GM23338 (cell line): Measurements from ENCODE around the gene GDPD5. TPM values are rescaled to one million over a fixed set of nuclear protein-coding genes. Genes with fewer than 3 reads are reported as not detected.

ENCODE experiments used
- ATAC-seq: fragments of 200-7000 bp; cut with Tn5 transposase; 3 replicates; pipeline ENCODE4 v1.9.1; 2020
- DNase-seq: peaks from one replicate; pipeline ENCODE4 v3.0.0-alpha.2; 2015; ENCODE audit warnings: low spot score
- H2AFZ ChIP-seq: fragments of 200-600 bp; sonication (generic); 2 replicates; pipeline ENCODE4 v1.8.0; 2016; ENCODE audit warnings: antibody characterized with exemption, mild to moderate bottlenecking, moderate library complexity
- H3F3A ChIP-seq: fragments of 200-600 bp; sonication (generic); replicated peaks from 2 replicates; pipeline ENCODE4 v1.8.0; 2017; ENCODE audit warnings: antibody characterized with exemption, mixed run types, low read depth
- H3K27ac ChIP-seq: fragments of 200-600 bp; sonication (generic); 2 replicates; pipeline ENCODE4 v1.6.1; 2016; ENCODE audit warnings: low read depth
- H3K27me3 ChIP-seq: fragments of 200-600 bp; sonication (generic); 2 replicates; pipeline ENCODE4 v1.8.0; 2016; ENCODE audit warnings: mild to moderate bottlenecking, mixed run types, moderate library complexity; ENCODE audit not compliant: insufficient read depth
- H3K36me3 ChIP-seq: fragments of 200-600 bp; sonication (generic); 2 replicates; pipeline ENCODE4 v1.8.0; 2016; ENCODE audit warnings: mild to moderate bottlenecking; ENCODE audit not compliant: insufficient read depth
- H3K4me1 ChIP-seq: fragments of 200-600 bp; sonication (generic); 2 replicates; pipeline ENCODE4 v1.8.0; 2016; ENCODE audit warnings: mild to moderate bottlenecking, moderate library complexity; ENCODE audit not compliant: insufficient read depth
- H3K4me2 ChIP-seq: fragments of 200-600 bp; sonication (generic); 2 replicates; pipeline ENCODE4 v1.7.1; 2017; ENCODE audit warnings: mixed run types
- H3K4me3 ChIP-seq: fragments of 200-600 bp; sonication (generic); 2 replicates; pipeline ENCODE4 v1.6.1; 2016; ENCODE audit warnings: mixed run types
- H3K79me2 ChIP-seq: fragments of 200-600 bp; sonication (generic); replicated peaks from 2 replicates; pipeline ENCODE4 v1.8.0; 2017; ENCODE audit warnings: mild to moderate bottlenecking; ENCODE audit not compliant: insufficient read depth
- H3K9me2 ChIP-seq: fragments of 200-600 bp; sonication (generic); 2 replicates; pipeline ENCODE4 v1.8.0; 2017; ENCODE audit not compliant: insufficient read depth
- H4K20me1 ChIP-seq: fragments of 200-600 bp; sonication (generic); replicated peaks from 2 replicates; pipeline ENCODE4 v1.8.0; 2017; ENCODE audit warnings: mild to moderate bottlenecking; ENCODE audit not compliant: insufficient read depth
- H3K27ac Mint-ChIP-seq: 2 replicates; pipeline ENCODE4 v1.8.0; 2020; ENCODE audit warnings: inconsistent platforms, mild to moderate bottlenecking, moderate library complexity, mixed read lengths
- H3K27me3 Mint-ChIP-seq: 3 replicates; pipeline ENCODE4 v1.8.0; 2022; ENCODE audit warnings: low read depth, mild to moderate bottlenecking, moderate library complexity, mixed read lengths, inconsistent platforms; ENCODE audit not compliant: insufficient read depth, poor library complexity
- H3K36me3 Mint-ChIP-seq: 3 replicates; pipeline ENCODE4 v1.8.0; 2021; ENCODE audit warnings: low read depth, mild to moderate bottlenecking, inconsistent platforms, moderate library complexity, mixed read lengths
- H3K4me1 Mint-ChIP-seq: 3 replicates; pipeline ENCODE4 v1.8.0; 2020; ENCODE audit warnings: mild to moderate bottlenecking, inconsistent platforms, mixed read lengths
- H3K4me3 Mint-ChIP-seq: 3 replicates; pipeline ENCODE4 v1.8.0; 2021; ENCODE audit warnings: moderate library complexity, mild to moderate bottlenecking, inconsistent platforms, mixed read lengths
- H3K9me3 Mint-ChIP-seq: 3 replicates; pipeline ENCODE4 v1.8.0; 2020; ENCODE audit warnings: moderate library complexity, mild to moderate bottlenecking, inconsistent platforms, mixed read lengths
- EZH2phosphoT487 ChIP-seq: fragments of 200-600 bp; sonication (generic); IDR thresholded peaks from one replicate; pipeline ENCODE4 v1.8.1; 2018; ENCODE audit warnings: antibody characterized with exemption; ENCODE audit not compliant: unreplicated experiment
- JUNB ChIP-seq: IDR thresholded peaks from one replicate; pipeline ENCODE4 v1.6.1; 2016; ENCODE audit warnings: antibody characterized with exemption; ENCODE audit not compliant: unreplicated experiment
- ZNF114 ChIP-seq: fragments of 250-450 bp; sonication (Bioruptor Pico); IDR thresholded peaks from 2 replicates; pipeline ENCODE4 v1.5.0; 2020; ENCODE audit warnings: mild to moderate bottlenecking, moderate library complexity
- polyA plus RNA-seq: library from polyadenylated mRNA; unstranded; fragments of >200 nt; fragmentation: Nextera tagmentation; extraction: Ambion mirVana; gene quantifications from 2 replicates; pipeline ENCODE4 v1.2.1, GENCODE V29; 2016
- total RNA-seq: library from RNA; depleted of rRNA; stranded (reverse); fragments of >200 nt; shearing (Covaris generic); gene quantifications from 2 replicates; pipeline ENCODE4 v1.2.3, GENCODE V29; 2014
- TF ChIP-seq, protein P1 (sequence below): IDR thresholded peaks from one replicate; pipeline ENCODE4 v1.6.1; 2018; ENCODE audit warnings: antibody characterized with exemption; ENCODE audit not compliant: unreplicated experiment
- TF ChIP-seq, protein P2 (sequence below), 2 experiments: fragments of 200-600 bp in 1 of 2; sonication (generic) in 1 of 2; conservative IDR thresholded peaks; 2 replicates each; pipeline versions ENCODE4 v1.5.1 to v1.6.1; 2016 to 2017; ENCODE audit warnings: antibody characterized with exemption in 2 of 2, low read depth in 2 of 2, mild to moderate bottlenecking in 2 of 2, moderate library complexity in 1 of 2
- TF ChIP-seq, protein P3 (sequence below): IDR thresholded peaks from 2 replicates; pipeline ENCODE4 v1.6.1; 2016; ENCODE audit warnings: antibody characterized with exemption

GDPD5 gene
- total and polyA plus RNA-seq, 2 experiments from 2014 or later, result 1.6 to 4.9 TPM

DNA sequence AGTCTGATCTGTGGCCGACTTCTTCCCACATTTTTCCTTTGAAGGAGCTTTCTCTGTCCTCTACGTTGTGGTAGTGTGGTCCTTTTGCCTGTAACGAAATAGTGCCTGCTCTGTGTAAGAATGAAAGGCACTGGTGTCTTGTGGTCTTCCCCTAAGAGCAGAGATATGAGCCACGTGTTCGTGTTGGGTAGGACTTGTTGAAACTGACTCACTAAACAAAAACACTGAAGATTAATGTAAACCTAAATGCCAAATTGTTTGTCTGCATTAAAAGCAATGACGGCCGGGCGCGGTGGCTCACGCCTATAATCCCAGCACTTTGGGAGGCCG lies 136.5 kb downstream of the GDPD5 start (continued):
- TF ChIP-seq, protein P1, sequence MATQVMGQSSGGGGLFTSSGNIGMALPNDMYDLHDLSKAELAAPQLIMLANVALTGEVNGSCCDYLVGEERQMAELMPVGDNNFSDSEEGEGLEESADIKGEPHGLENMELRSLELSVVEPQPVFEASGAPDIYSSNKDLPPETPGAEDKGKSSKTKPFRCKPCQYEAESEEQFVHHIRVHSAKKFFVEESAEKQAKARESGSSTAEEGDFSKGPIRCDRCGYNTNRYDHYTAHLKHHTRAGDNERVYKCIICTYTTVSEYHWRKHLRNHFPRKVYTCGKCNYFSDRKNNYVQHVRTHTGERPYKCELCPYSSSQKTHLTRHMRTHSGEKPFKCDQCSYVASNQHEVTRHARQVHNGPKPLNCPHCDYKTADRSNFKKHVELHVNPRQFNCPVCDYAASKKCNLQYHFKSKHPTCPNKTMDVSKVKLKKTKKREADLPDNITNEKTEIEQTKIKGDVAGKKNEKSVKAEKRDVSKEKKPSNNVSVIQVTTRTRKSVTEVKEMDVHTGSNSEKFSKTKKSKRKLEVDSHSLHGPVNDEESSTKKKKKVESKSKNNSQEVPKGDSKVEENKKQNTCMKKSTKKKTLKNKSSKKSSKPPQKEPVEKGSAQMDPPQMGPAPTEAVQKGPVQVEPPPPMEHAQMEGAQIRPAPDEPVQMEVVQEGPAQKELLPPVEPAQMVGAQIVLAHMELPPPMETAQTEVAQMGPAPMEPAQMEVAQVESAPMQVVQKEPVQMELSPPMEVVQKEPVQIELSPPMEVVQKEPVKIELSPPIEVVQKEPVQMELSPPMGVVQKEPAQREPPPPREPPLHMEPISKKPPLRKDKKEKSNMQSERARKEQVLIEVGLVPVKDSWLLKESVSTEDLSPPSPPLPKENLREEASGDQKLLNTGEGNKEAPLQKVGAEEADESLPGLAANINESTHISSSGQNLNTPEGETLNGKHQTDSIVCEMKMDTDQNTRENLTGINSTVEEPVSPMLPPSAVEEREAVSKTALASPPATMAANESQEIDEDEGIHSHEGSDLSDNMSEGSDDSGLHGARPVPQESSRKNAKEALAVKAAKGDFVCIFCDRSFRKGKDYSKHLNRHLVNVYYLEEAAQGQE, result no peak
- TF ChIP-seq JUNB, result no peak
- TF ChIP-seq EZH2phosphoT487, result no peak
- TF ChIP-seq, protein P2, sequence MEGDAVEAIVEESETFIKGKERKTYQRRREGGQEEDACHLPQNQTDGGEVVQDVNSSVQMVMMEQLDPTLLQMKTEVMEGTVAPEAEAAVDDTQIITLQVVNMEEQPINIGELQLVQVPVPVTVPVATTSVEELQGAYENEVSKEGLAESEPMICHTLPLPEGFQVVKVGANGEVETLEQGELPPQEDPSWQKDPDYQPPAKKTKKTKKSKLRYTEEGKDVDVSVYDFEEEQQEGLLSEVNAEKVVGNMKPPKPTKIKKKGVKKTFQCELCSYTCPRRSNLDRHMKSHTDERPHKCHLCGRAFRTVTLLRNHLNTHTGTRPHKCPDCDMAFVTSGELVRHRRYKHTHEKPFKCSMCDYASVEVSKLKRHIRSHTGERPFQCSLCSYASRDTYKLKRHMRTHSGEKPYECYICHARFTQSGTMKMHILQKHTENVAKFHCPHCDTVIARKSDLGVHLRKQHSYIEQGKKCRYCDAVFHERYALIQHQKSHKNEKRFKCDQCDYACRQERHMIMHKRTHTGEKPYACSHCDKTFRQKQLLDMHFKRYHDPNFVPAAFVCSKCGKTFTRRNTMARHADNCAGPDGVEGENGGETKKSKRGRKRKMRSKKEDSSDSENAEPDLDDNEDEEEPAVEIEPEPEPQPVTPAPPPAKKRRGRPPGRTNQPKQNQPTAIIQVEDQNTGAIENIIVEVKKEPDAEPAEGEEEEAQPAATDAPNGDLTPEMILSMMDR (conservative IDR thresholded peaks at IDR 0.05; ENCODE audit: low read depth in 2 of 2), result no peak
- no peak for TF ChIP-seq ZNF114 (CRISPR knock-in tag)

DNA sequence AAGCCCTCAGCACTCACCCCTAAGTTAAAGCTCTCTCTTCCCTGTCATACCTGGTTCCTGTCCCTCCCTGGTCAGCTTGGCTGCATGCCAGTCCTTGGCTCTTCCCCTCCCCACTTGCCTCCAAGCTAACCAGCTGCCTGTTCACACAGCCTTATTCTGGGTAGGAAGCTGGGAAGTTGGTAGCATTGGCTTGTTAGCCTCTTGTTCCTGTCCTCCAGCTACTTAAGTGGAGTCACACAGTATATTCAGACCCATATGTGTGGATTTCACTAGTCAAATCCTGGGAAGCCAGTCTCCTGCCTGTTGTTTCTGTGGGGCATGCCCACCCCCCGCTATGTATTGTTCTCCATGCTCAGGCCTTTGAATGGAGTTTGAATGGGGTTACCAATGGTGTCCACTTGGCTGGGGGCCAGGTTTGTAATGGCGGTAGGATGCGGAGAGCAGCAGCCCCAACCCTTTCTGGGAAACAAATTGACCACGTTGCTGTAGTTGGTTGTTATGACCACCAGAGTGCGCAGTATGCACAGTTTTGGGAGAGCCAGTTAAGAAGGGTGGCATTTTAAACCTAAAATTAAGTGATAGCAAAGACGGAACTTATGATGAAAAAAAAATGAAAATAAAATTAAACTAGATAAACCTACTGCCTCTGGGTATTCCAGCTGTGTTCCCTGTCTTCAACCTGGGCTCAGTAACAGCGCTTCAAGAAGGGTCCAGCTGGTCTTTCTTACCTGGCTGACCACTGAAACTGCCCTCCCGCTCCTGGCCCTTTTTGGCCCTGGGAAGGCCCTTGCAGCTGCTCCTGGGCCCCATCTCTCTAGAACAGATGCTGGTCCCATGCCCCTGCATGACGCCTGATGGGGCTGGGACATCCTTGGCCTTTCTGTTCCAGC lies 137.1 kb downstream of the GDPD5 start:
- no peak overlapping the region for H3K27ac Mint-ChIP-seq
- Histone ChIP-seq H4K20me1 (no peaks in the 10 kb centered on the region), H3K27me3 (no peaks in the 10 kb centered on the region), H2AFZ (peak overlapping the region; percentile 92), H3K4me2 (no peak overlapping the region), H3K36me3 (no peaks in the 10 kb centered on the region), H3K4me1 (no peaks in the 10 kb centered on the region), H3K4me3 (no peak overlapping the region), H3K79me2 (no peaks in the 10 kb centered on the region), H3K9me2 (no peaks in the 10 kb centered on the region), H3F3A (no peaks in the 10 kb centered on the region), H3K27ac (peak overlapping the region; percentile 45; the same call in 1 of the 2 replicates)
- H3K36me3 Mint-ChIP-seq, result no peaks in the 10 kb centered on the region
- ATAC-seq (peak; percentile 73), DNase-seq (peak; percentile 91)
- H3K4me3 Mint-ChIP-seq, result no peak overlapping the region
- H3K4me1 Mint-ChIP-seq, result peaks cover 10% of the 10 kb centered on the region
- TF ChIP-seq, protein P3, sequence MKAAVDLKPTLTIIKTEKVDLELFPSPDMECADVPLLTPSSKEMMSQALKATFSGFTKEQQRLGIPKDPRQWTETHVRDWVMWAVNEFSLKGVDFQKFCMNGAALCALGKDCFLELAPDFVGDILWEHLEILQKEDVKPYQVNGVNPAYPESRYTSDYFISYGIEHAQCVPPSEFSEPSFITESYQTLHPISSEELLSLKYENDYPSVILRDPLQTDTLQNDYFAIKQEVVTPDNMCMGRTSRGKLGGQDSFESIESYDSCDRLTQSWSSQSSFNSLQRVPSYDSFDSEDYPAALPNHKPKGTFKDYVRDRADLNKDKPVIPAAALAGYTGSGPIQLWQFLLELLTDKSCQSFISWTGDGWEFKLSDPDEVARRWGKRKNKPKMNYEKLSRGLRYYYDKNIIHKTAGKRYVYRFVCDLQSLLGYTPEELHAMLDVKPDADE, result no peak
- TF ChIP-seq, protein P2 (conservative IDR thresholded peaks at IDR 0.05; ENCODE audit: low read depth in 2 of 2), result peak; percentile 85 to 90
- peaks cover 6% of the 10 kb centered on the region for H3K27me3 Mint-ChIP-seq
- no peaks in the 10 kb centered on the region for H3K9me3 Mint-ChIP-seq
